HEK293 (cell line): ENCODE data around the gene ITGB6.

Experiments
- CTCF ChIA-PET: fragments of 350-600 bp; formaldehyde crosslinking; extraction: SDS; loops from one replicate; lab custom pipeline; 2021; ENCODE audit warnings: antibody characterized with exemption; lab: Yijun Ruan, JAX
- POLR2A ChIA-PET: fragments of 300-600 bp; formaldehyde crosslinking; extraction: SDS; loops from one replicate; lab custom pipeline; 2020; ENCODE audit warnings: antibody characterized with exemption, inconsistent platforms; lab: Yijun Ruan, JAX
- H3K27ac ChIP-seq: fragments of 200-500 bp; sonication (Bioruptor generic); 2 replicates; pipeline ENCODE4 v1.5.1; 2014; ENCODE audit warnings: low read depth, low read length, control low read depth, inconsistent platforms; ENCODE audit errors: extremely low read depth
- H3K36me3 ChIP-seq, 2 experiments: fragments of 200-500 bp in 1 of 2; sonication (Bioruptor generic) in 1 of 2; 1 replicate in 1 of 2; 2 replicates in 1 of 2; pipeline ENCODE4 v1.5.1; 2014 to 2017; ENCODE audit warnings: inconsistent platforms in 2 of 2, low read length in 2 of 2; ENCODE audit not compliant: control insufficient read depth in 2 of 2, insufficient read depth in 1 of 2
- H3K4me1 ChIP-seq: fragments of 200-500 bp; sonication (Bioruptor generic); 2 replicates; pipeline ENCODE4 v1.5.1; 2014; ENCODE audit warnings: mild to moderate bottlenecking, low read length, inconsistent platforms; ENCODE audit not compliant: control insufficient read depth, insufficient read depth
- H3K4me3 ChIP-seq: 2 replicates; pipeline ENCODE4 v1.5.1; 2011; ENCODE audit warnings: low read depth, mild to moderate bottlenecking, control low read depth, low read length, moderate library complexity
- H3K9me3 ChIP-seq: fragments of 200-500 bp; sonication (Bioruptor generic); 2 replicates; pipeline ENCODE4 v1.5.1; 2014; ENCODE audit warnings: low read depth, low read length, inconsistent platforms; ENCODE audit not compliant: control insufficient read depth, insufficient read depth
- GLI2 ChIP-seq: fragments of 450-650 bp; formaldehyde crosslinking; IDR thresholded peaks from 2 replicates; pipeline ENCODE4; 2017; ENCODE audit warnings: missing biosample characterization, missing genetic modification characterization, low read depth, borderline replicate concordance
- KLF10 ChIP-seq: fragments of 450-650 bp; IDR thresholded peaks from 2 replicates; pipeline ENCODE4 v1.5.1; 2018; ENCODE audit warnings: missing biosample characterization, mild to moderate bottlenecking, missing genetic modification characterization
- OSR2 ChIP-seq: fragments of 450-650 bp; formaldehyde crosslinking; IDR thresholded peaks from 2 replicates; pipeline ENCODE4 v1.5.1; 2016; ENCODE audit warnings: missing biosample characterization, missing genetic modification characterization
- SCRT2 ChIP-seq: fragments of 450-650 bp; formaldehyde crosslinking; IDR thresholded peaks from 2 replicates; pipeline ENCODE4 v1.5.1; 2016; ENCODE audit warnings: missing biosample characterization, missing genetic modification characterization
- SETDB1 ChIP-seq: IDR thresholded peaks from one replicate; pipeline ENCODE4 v1.6.1; 2017; ENCODE audit warnings: mild to moderate bottlenecking, low read length, moderate library complexity, mixed read lengths; ENCODE audit not compliant: insufficient read length
- YY2 ChIP-seq: fragments of 450-650 bp; formaldehyde crosslinking; IDR thresholded peaks from 2 replicates; pipeline ENCODE4 v1.5.1; 2016; ENCODE audit warnings: missing biosample characterization, missing genetic modification characterization
- ZBTB11 ChIP-seq: fragments of 450-650 bp; formaldehyde crosslinking; conservative IDR thresholded peaks from 2 replicates; pipeline ENCODE4 v1.5.1; 2016; ENCODE audit warnings: low read depth, missing biosample characterization, missing genetic modification characterization
- ZNF280D ChIP-seq: fragments of 450-650 bp; formaldehyde crosslinking; IDR thresholded peaks from 2 replicates; pipeline ENCODE4 v1.5.1; 2016; ENCODE audit warnings: missing biosample characterization, missing genetic modification characterization
- ZNF335 ChIP-seq: fragments of 450-650 bp; formaldehyde crosslinking; conservative IDR thresholded peaks from 2 replicates; pipeline ENCODE4 v1.5.1; 2016; ENCODE audit warnings: missing biosample characterization, missing genetic modification characterization
- ZNF354C ChIP-seq: fragments of 450-650 bp; formaldehyde crosslinking; IDR thresholded peaks from 2 replicates; pipeline ENCODE4 v1.5.1; 2016; ENCODE audit warnings: missing biosample characterization, missing genetic modification characterization, low read depth, borderline replicate concordance
- ZNF37A ChIP-seq: fragments of 450-650 bp; IDR thresholded peaks from 2 replicates; pipeline ENCODE4 v1.5.1; 2018; ENCODE audit warnings: missing biosample characterization, missing genetic modification characterization
- ZNF510 ChIP-seq: fragments of 450-650 bp; formaldehyde crosslinking; IDR thresholded peaks from 2 replicates; pipeline ENCODE4 v1.5.1; 2018; ENCODE audit warnings: mild to moderate bottlenecking, missing genetic modification characterization, missing biosample characterization; ENCODE audit not compliant: insufficient replicate concordance
- ZNF701 ChIP-seq: fragments of 450-650 bp; formaldehyde crosslinking; IDR thresholded peaks from 2 replicates; pipeline ENCODE4 v1.5.1; 2016; ENCODE audit warnings: missing biosample characterization, missing genetic modification characterization
- ZSCAN23 ChIP-seq: fragments of 450-650 bp; formaldehyde crosslinking; IDR thresholded peaks from 2 replicates; pipeline ENCODE4 v1.5.1; 2016; ENCODE audit warnings: missing biosample characterization, missing genetic modification characterization
- TF ChIP-seq, protein P1 (sequence below): fragments of 450-650 bp; formaldehyde crosslinking; IDR thresholded peaks from 2 replicates; pipeline ENCODE4 v1.5.1; 2017; ENCODE audit warnings: missing biosample characterization, missing genetic modification characterization
- TF ChIP-seq, protein P2 (sequence below): fragments of 450-650 bp; formaldehyde crosslinking; IDR thresholded peaks from 2 replicates; pipeline ENCODE4 v1.5.1; 2016; ENCODE audit warnings: missing biosample characterization, missing genetic modification characterization, low read depth
- TF ChIP-seq, protein P3 (sequence below): fragments of 450-650 bp; formaldehyde crosslinking; IDR thresholded peaks from 2 replicates; pipeline ENCODE4 v1.5.1; 2016; ENCODE audit warnings: missing biosample characterization, missing genetic modification characterization

The ITGB6 gene

DNA sequence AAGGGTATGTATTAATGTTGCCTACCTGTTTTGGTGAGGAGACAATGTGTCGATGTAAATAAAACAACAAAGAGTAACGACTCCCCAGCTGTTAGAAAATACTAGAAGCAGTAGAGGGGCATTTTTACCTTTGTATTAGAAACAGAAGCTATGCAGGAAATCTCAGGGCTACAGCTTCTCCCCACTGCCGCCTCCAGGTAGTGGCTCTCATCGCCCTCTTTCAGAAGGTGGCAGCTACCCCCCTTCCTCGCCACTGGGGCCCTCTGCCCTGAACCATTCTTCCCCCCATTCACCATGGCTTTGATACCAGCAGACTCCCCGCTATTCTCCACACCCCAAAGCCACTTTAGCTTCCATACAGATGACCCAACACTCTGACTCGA is 144.4 kb downstream of the ITGB6 start:
- no peak overlapping the region for H3K4me3 ChIP-seq
- CTCF ChIA-PET: interaction anchor here (1.0 kb wide), 1 partner anchor 29 kb away, joined by 4 read pairs; no protein-coding TSS in a partner anchor
- H3K9me3 ChIP-seq: no peaks in the 10 kb centered on the region
- TF ChIP-seq, protein P1, sequence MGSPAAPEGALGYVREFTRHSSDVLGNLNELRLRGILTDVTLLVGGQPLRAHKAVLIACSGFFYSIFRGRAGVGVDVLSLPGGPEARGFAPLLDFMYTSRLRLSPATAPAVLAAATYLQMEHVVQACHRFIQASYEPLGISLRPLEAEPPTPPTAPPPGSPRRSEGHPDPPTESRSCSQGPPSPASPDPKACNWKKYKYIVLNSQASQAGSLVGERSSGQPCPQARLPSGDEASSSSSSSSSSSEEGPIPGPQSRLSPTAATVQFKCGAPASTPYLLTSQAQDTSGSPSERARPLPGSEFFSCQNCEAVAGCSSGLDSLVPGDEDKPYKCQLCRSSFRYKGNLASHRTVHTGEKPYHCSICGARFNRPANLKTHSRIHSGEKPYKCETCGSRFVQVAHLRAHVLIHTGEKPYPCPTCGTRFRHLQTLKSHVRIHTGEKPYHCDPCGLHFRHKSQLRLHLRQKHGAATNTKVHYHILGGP: no peak
- TF ChIP-seq, protein P2, sequence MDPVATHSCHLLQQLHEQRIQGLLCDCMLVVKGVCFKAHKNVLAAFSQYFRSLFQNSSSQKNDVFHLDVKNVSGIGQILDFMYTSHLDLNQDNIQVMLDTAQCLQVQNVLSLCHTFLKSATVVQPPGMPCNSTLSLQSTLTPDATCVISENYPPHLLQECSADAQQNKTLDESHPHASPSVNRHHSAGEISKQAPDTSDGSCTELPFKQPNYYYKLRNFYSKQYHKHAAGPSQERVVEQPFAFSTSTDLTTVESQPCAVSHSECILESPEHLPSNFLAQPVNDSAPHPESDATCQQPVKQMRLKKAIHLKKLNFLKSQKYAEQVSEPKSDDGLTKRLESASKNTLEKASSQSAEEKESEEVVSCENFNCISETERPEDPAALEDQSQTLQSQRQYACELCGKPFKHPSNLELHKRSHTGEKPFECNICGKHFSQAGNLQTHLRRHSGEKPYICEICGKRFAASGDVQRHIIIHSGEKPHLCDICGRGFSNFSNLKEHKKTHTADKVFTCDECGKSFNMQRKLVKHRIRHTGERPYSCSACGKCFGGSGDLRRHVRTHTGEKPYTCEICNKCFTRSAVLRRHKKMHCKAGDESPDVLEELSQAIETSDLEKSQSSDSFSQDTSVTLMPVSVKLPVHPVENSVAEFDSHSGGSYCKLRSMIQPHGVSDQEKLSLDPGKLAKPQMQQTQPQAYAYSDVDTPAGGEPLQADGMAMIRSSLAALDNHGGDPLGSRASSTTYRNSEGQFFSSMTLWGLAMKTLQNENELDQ (tag by site-specific recombination): no peak
- TF ChIP-seq, protein P3, sequence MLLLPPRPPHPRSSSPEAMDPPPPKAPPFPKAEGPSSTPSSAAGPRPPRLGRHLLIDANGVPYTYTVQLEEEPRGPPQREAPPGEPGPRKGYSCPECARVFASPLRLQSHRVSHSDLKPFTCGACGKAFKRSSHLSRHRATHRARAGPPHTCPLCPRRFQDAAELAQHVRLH (tag by site-specific recombination): no peak
- TF ChIP-seq YY2 (tag by site-specific recombination) (no peak), SETDB1 (no peak), ZNF335 (no peak), ZNF354C (tag by site-specific recombination) (no peak)
- no peak overlapping the region for H3K27ac ChIP-seq
- H3K4me1 ChIP-seq: peaks cover 4% of the 10 kb centered on the region; the same call in 1 of the 2 replicates
- POLR2A ChIA-PET: no interaction called here
- no peaks in the 10 kb centered on the region for H3K36me3 ChIP-seq

GRCh38 chr2:160054984-160055725 is 144.9 kb downstream of the ITGB6 start:
- POLR2A ChIA-PET: no interaction called here
- H3K4me3 ChIP-seq: no peak overlapping the region
- H3K9me3 ChIP-seq: no peaks in the 10 kb centered on the region

More at GRCh38 chr2:160054984-160055725, 144.9 kb downstream of the ITGB6 start:
- CTCF ChIA-PET: interaction anchor here (1.0 kb wide), 1 partner anchor 30 kb away, joined by 4 read pairs; no protein-coding TSS in a partner anchor
- H3K4me1 ChIP-seq: peaks cover 4% of the 10 kb centered on the region; the same call in 1 of the 2 replicates
- TF ChIP-seq SCRT2 (tag by site-specific recombination): no peak
- no peak for TF ChIP-seq KLF10 (tag by site-specific recombination)
- TF ChIP-seq ZBTB11 (tag by site-specific recombination): no peak
- no peak for TF ChIP-seq OSR2 (tag by site-specific recombination)
- TF ChIP-seq ZNF701 (tag by site-specific recombination): no peak
- no peak for TF ChIP-seq ZNF37A (tag by site-specific recombination)
- no peak for TF ChIP-seq ZNF335
- no peak for TF ChIP-seq ZSCAN23
- no peak for TF ChIP-seq ZNF510
- TF ChIP-seq GLI2: no peak
- no peak for TF ChIP-seq ZNF280D
- H3K27ac ChIP-seq: no peak overlapping the region
- no peaks in the 10 kb centered on the region for H3K36me3 ChIP-seq
